Measurements from ENCODE around the gene ASAP2.

- TF ChIP-seq SIN3A (IDR thresholded peaks at IDR 0.05; ENCODE audit: borderline replicate concordance, insufficient read depth, low read length) = no peak
- no peak for TF ChIP-seq POLR2AphosphoS5 (IDR thresholded peaks at IDR 0.05; ENCODE audit: low read depth, low read length)
- no peak for TF ChIP-seq TAF1 (IDR thresholded peaks at IDR 0.05; ENCODE audit: borderline replicate concordance, insufficient read depth, low read length)
- TF ChIP-seq, protein P1, sequence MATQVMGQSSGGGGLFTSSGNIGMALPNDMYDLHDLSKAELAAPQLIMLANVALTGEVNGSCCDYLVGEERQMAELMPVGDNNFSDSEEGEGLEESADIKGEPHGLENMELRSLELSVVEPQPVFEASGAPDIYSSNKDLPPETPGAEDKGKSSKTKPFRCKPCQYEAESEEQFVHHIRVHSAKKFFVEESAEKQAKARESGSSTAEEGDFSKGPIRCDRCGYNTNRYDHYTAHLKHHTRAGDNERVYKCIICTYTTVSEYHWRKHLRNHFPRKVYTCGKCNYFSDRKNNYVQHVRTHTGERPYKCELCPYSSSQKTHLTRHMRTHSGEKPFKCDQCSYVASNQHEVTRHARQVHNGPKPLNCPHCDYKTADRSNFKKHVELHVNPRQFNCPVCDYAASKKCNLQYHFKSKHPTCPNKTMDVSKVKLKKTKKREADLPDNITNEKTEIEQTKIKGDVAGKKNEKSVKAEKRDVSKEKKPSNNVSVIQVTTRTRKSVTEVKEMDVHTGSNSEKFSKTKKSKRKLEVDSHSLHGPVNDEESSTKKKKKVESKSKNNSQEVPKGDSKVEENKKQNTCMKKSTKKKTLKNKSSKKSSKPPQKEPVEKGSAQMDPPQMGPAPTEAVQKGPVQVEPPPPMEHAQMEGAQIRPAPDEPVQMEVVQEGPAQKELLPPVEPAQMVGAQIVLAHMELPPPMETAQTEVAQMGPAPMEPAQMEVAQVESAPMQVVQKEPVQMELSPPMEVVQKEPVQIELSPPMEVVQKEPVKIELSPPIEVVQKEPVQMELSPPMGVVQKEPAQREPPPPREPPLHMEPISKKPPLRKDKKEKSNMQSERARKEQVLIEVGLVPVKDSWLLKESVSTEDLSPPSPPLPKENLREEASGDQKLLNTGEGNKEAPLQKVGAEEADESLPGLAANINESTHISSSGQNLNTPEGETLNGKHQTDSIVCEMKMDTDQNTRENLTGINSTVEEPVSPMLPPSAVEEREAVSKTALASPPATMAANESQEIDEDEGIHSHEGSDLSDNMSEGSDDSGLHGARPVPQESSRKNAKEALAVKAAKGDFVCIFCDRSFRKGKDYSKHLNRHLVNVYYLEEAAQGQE (IDR thresholded peaks at IDR 0.05; ENCODE audit: insufficient read depth in 1 of 2, low read depth in 2 of 2, low read length in 2 of 2) = no peak
These were observed 19.2 kb downstream of the ASAP2 start for GRCh38 chr2:9225806-9226205.

Data from PFSK-1 (cell line).